ENCODE measurements around the gene DPF1.
"Not testable (repeated sequence)": the region's sequence is repeated elsewhere in the genome, so short reads cannot be mapped to it uniquely, and the experiment has no call there.

The DPF1 gene

GRCh38 chr19:38224014-38224862, at the start of gene DPF1:
DPF1 (minus strand) TSS chr19:38224222; CDS start chr19:38224142, 80 bp downstream.
- peak; percentile 66 for DNase-seq

- DNase-seq, result no peak
Observed at GRCh38 chr19:38273499-38273898, 49.5 kb upstream of the DPF1 start.

GRCh38 chr19:38270587-38271167, 46.7 kb upstream of the DPF1 start:
- no peak for DNase-seq

GRCh38 chr19:38268539-38268938, 44.5 kb upstream of the DPF1 start:
- no peak for DNase-seq

GRCh38 chr19:38267761-38268483, 43.9 kb upstream of the DPF1 start:
- no peak for DNase-seq

- DNase-seq, result no peak
Observed at GRCh38 chr19:38266981-38267597, 43.1 kb upstream of the DPF1 start.

GRCh38 chr19:38265921-38266429, 42.0 kb upstream of the DPF1 start:
- peak; percentile 75 for DNase-seq

- peak; percentile 83 for DNase-seq
Observed at GRCh38 chr19:38265213-38265861, 41.3 kb upstream of the DPF1 start.

- DNase-seq, result peak; percentile 90
Observed at GRCh38 chr19:38264486-38265212, 40.6 kb upstream of the DPF1 start, which contains the start of gene SPINT2. SPINT2 (plus strand) TSS chr19:38264573; CDS start chr19:38264893, 320 bp downstream.

- DNase-seq, result peak; percentile 99
Observed at GRCh38 chr19:38263689-38264485, 39.9 kb upstream of the DPF1 start.

- DNase-seq, result no peak
Observed at GRCh38 chr19:38262585-38263268, 38.7 kb upstream of the DPF1 start.

GRCh38 chr19:38261942-38262341, 37.9 kb upstream of the DPF1 start:
- not testable (repeated sequence) for DNase-seq

- DNase-seq, result no peak
Observed at GRCh38 chr19:38255383-38256014, 31.5 kb upstream of the DPF1 start.

- no peak for DNase-seq
Observed at GRCh38 chr19:38253788-38254187, 29.8 kb upstream of the DPF1 start.

- no peak for DNase-seq
Observed at GRCh38 chr19:38252941-38253691, 29.1 kb upstream of the DPF1 start.

- no peak for DNase-seq
Observed at GRCh38 chr19:38252385-38252784, 28.4 kb upstream of the DPF1 start.

GRCh38 chr19:38251564-38252051, 27.6 kb upstream of the DPF1 start:
- no peak for DNase-seq

- DNase-seq, result no peak
Observed at GRCh38 chr19:38250821-38251563, 27.0 kb upstream of the DPF1 start.
